Epithelial cell of alveolus of lung (primary cell): ENCODE data around the gene RTP2. TPM values are rescaled to one million over a fixed set of nuclear protein-coding genes. Genes with fewer than 3 reads are reported as not detected.

Experiments used
- total RNA-seq: library from RNA; depleted of rRNA; stranded (reverse); fragments of >200 nt; gene quantifications from 2 replicates; pipeline ENCODE4 v1.2.1, GENCODE V29; 2015

The RTP2 gene
- total RNA-seq: not detected in 2 replicates

GRCh38 chr3:187702507-187703033 lies at the start of gene RTP2:
TSS of gene RTP2 (minus strand) at chr3:187702557. CDS start at chr3:187702128, 429 bp downstream.

GRCh38 chr3:187745201-187746058 lies 43.1 kb upstream of the RTP2 start, which contains the start of gene BCL6:
TSS of gene BCL6 (minus strand) at chr3:187745468. CDS start at chr3:187733693, 11,775 bp downstream.

GRCh38 chr3:187669675-187670504 lies 32.5 kb downstream of the RTP2 start, which contains the start of gene SST:
TSS of gene SST (minus strand) at chr3:187670394. CDS start at chr3:187670291, 103 bp downstream.

Other genes with a start within 250 kb of the RTP2 start
- not detected in 2 replicates for gene SST, start 32.2 kb downstream of the RTP2 start, total RNA-seq
- gene BCL6, start 42.9 kb upstream of the RTP2 start, total RNA-seq: 12.5 and 46.2 TPM in 2 replicates